Stimulated activated CD4-positive, alpha-beta T cell treated with anti-CD3 and anti-CD28 coated beads, Interleukin-12 subunit alpha, Interleukin-12 subunit beta, amount 100 ng/mL, for 24 hours (primary cell): ENCODE measurements around the gene PPP1R13B.
"Not testable (repeated sequence)": the region's sequence is repeated elsewhere in the genome, so short reads cannot be mapped to it uniquely, and the experiment has no call there.

Source experiments
- DNase-seq, 2 experiments: peaks; one replicate each; pipeline ENCODE4 v3.0.0-alpha.2; 2020; ENCODE audit warnings: low read depth in 2 of 2

The PPP1R13B gene

GRCh38 chr14:103847451-103848174 is at the start of gene PPP1R13B:
PPP1R13B (minus strand) TSS chr14:103847575; CDS start chr14:103847307, 268 bp downstream.
- DNase-seq = peak; percentile 83 to 91

- DNase-seq = no peak
These were observed 49.2 kb upstream of the PPP1R13B start for GRCh38 chr14:103896578-103896977.

- DNase-seq = no peak
These were observed 47.3 kb upstream of the PPP1R13B start for GRCh38 chr14:103894723-103895059.

GRCh38 chr14:103894034-103894722 is 46.8 kb upstream of the PPP1R13B start:
- no peak for DNase-seq

- no peak for DNase-seq
These were observed 44.9 kb upstream of the PPP1R13B start for GRCh38 chr14:103892247-103892646.

GRCh38 chr14:103891667-103892215 is 44.4 kb upstream of the PPP1R13B start:
- no peak for DNase-seq

- DNase-seq = no peak
These were observed 43.7 kb upstream of the PPP1R13B start for GRCh38 chr14:103890821-103891666.

GRCh38 chr14:103890052-103890371 is 42.6 kb upstream of the PPP1R13B start:
- no peak for DNase-seq

GRCh38 chr14:103889313-103890051 is 42.1 kb upstream of the PPP1R13B start:
- DNase-seq = no peak

GRCh38 chr14:103889002-103889312 is 41.6 kb upstream of the PPP1R13B start:
- DNase-seq = not testable (repeated sequence)

GRCh38 chr14:103887557-103888115 is 40.3 kb upstream of the PPP1R13B start:
- DNase-seq = no peak

- no peak for DNase-seq
These were observed 39.8 kb upstream of the PPP1R13B start for GRCh38 chr14:103887170-103887501.

- DNase-seq = no peak
These were observed 39.2 kb upstream of the PPP1R13B start for GRCh38 chr14:103886304-103887169.

GRCh38 chr14:103885509-103885932 is 38.1 kb upstream of the PPP1R13B start:
- DNase-seq = no peak

GRCh38 chr14:103884854-103885253 is 37.5 kb upstream of the PPP1R13B start:
- no peak for DNase-seq

- DNase-seq = no peak
These were observed 35.8 kb upstream of the PPP1R13B start for GRCh38 chr14:103883263-103883523.

- no peak for DNase-seq
These were observed 35.3 kb upstream of the PPP1R13B start for GRCh38 chr14:103882503-103883262.

GRCh38 chr14:103881268-103882201 is 34.2 kb upstream of the PPP1R13B start:
- no peak for DNase-seq
